Effector memory CD4-positive, alpha-beta T cell (primary cell): ENCODE measurements around the gene TPD52L2.
"Not testable (repeated sequence)": the region's sequence is repeated elsewhere in the genome, so short reads cannot be mapped to it uniquely, and the experiment has no call there.

Source experiments
- DNase-seq, 3 donors: peaks; one replicate each; pipeline ENCODE4 v3.0.0-alpha.2; 2020
- H3K27ac ChIP-seq: 2 replicates; pipeline ENCODE4 v1.7.0; 2013; ENCODE audit warnings: mild to moderate bottlenecking, low read length, moderate library complexity; ENCODE audit not compliant: insufficient read depth, poor library complexity, severe bottlenecking
- H3K27me3 ChIP-seq: replicated peaks from 2 replicates; pipeline ENCODE4 v1.7.0; 2013; ENCODE audit warnings: mild to moderate bottlenecking, low read length; ENCODE audit not compliant: insufficient read depth, control insufficient read depth, poor library complexity, severe bottlenecking
- H3K36me3 ChIP-seq: 2 replicates; pipeline ENCODE4 v1.7.0; 2013; ENCODE audit warnings: mild to moderate bottlenecking, low read length, moderate library complexity; ENCODE audit not compliant: control insufficient read depth, insufficient read depth
- H3K4me1 ChIP-seq: 2 replicates; pipeline ENCODE4 v1.7.0; 2013; ENCODE audit warnings: low read length, mild to moderate bottlenecking; ENCODE audit not compliant: control insufficient read depth, insufficient read depth, poor library complexity, severe bottlenecking
- H3K4me3 ChIP-seq: 2 replicates; pipeline ENCODE4 v1.7.0; 2013; ENCODE audit warnings: low read length, low read depth, mild to moderate bottlenecking; ENCODE audit not compliant: insufficient read depth, poor library complexity, severe bottlenecking
- H3K9me3 ChIP-seq: 2 replicates; pipeline ENCODE4 v1.7.0; 2013; ENCODE audit warnings: mild to moderate bottlenecking, low read length, moderate library complexity; ENCODE audit not compliant: control insufficient read depth

Gene TPD52L2

DNA sequence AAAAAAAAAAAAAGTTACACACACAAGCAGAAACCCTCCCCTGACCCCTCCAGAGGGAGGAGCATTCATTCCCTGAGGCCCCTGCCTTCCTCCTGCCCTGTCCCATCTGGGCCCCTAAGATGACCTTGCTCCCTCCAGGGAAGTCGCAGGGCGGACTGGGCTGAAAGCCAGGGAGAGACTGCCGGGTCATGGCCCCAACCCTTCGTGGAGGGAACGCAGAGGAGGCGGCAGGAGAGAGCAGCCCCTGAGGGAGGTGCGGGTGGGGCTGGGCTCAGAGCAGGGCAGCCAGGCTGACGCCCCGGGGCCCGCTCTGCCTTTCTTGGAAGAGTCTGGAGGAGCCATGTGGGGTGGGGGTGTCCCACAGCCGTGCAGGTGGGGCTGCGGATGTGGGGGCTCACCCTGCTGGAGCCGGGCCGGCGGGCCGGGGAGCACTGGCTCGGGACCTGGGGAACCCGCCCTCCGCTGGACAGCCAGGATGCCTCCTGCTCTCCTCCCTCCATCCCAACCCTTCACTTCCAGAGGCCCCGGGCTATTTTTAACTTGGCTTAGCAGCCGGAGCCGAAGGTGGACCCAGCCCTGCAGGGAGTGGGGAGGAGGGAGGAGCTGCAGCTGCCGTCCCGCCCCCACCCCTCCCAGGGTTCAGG, 18.8 kb upstream of the TPD52L2 start:
- H3K4me1 ChIP-seq = peaks cover 31% of the 10 kb centered on the region
- no peak for DNase-seq
- H3K9me3 ChIP-seq = no peaks in the 10 kb centered on the region
- peaks cover 39% of the 10 kb centered on the region for H3K27me3 ChIP-seq
- H3K36me3 ChIP-seq = no peaks in the 10 kb centered on the region
- no peak overlapping the region for H3K4me3 ChIP-seq
- no peak overlapping the region for H3K27ac ChIP-seq

DNA sequence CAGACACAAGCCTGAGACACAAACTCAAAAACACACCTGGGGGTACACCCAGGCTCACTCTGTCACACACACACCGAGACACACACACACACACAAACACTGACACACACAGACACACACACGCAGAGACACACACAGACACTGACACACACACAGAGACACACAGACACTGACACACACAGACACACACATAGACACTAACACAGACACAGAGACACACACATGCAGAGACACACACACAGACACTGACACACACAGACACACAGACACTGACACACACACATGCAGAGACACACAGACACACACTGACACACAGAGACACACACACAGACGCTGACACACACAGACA, 18.2 kb upstream of the TPD52L2 start:
- peaks cover 40% of the 10 kb centered on the region for H3K27me3 ChIP-seq
- no peaks in the 10 kb centered on the region for H3K9me3 ChIP-seq
- no peaks in the 10 kb centered on the region for H3K36me3 ChIP-seq
- no peak for DNase-seq
- H3K27ac ChIP-seq = no peak overlapping the region
- H3K4me1 ChIP-seq = peaks cover 31% of the 10 kb centered on the region
- no peak overlapping the region for H3K4me3 ChIP-seq

DNA sequence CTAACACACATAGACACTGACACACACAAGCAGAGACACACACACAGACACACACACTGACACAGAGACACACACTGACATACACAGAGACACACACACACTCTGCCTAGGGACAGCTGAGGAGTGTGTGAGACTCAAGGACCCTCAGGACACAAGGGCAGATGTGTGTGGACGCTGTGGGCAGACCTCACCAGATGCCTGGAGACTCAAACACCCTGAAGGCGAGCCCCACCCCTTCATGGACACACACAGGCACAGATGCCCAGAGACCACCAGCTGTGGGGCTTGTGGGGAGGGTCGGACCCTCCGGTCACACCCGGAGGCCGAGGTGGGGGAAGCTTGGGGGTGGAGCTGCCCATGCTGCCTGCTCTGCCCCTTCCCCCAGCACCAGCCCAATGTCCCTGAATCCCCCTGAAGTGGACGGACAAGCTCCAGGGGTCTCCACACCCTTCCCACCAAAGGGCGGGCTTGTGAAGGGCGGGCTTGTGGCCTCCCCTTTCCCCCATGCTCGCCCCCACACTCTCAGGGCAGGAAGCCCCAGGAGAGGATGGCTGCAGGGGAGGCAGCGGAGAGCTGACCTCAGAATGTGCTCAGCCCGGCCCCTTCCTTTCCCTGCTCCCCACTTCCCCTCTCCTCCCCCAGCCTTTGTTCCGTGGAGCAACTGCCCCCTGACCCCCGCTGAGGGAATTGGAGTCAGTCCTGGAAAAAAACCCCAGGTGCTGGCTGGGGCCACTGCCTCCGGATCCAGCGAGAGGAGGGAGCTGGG, 17.6 kb upstream of the TPD52L2 start:
- DNase-seq = no peak
- Histone ChIP-seq H3K4me1 (peaks cover 28% of the 10 kb centered on the region), H3K9me3 (no peaks in the 10 kb centered on the region), H3K4me3 (no peak overlapping the region), H3K36me3 (no peaks in the 10 kb centered on the region), H3K27me3 (peaks cover 36% of the 10 kb centered on the region), H3K27ac (no peak overlapping the region)

- Histone ChIP-seq H3K36me3 (no peaks in the 10 kb centered on the region), H3K4me3 (no peak overlapping the region), H3K27ac (no peak overlapping the region), H3K9me3 (no peaks in the 10 kb centered on the region), H3K27me3 (peaks cover 27% of the 10 kb centered on the region), H3K4me1 (peaks cover 26% of the 10 kb centered on the region)
- DNase-seq = no peak
Measured at GRCh38 chr20:63848003-63848911, 16.8 kb upstream of the TPD52L2 start.

DNA sequence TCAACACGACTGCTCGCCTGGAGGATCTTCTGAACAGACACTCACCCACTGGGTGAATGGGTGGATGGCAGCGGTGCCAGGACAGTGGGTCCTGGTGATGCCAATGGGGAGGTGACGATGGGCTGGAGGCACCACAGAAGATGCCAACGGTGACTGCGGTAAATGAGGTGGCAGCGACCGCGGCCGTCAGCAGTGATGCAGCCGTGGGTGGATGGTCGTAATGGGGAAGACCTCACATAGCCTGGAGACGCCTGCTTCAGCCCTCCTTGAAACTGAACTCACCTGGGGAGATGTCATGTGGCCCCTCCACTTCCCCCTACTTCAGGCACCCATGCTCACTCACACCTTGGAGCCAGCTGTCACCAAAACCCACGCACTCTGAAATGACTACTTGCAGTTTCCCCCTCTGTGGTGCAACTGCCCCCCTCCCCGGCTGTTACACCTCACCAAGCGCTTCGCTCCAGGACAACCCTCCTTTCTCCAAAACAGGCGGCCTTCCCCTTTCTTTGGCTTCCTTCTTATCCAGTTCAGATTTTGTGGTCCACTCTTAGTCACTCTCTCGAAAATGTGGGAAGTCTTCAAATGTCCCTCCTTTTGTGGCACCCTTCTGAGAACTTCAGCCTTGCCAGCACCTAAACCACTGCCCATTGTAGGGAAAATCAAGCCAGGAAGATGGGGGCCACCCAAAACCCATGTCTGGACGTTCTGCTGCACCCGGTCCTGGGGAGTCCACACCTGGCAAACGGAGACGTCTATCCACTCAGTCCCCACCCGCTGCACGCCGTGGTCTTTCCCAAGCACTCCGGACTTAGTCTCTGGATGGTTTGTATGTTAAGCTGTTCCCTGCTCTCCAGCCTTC, 14.2 kb upstream of the TPD52L2 start:
- no peak overlapping the region for H3K27ac ChIP-seq
- H3K9me3 ChIP-seq = no peaks in the 10 kb centered on the region
- H3K4me3 ChIP-seq = no peak overlapping the region
- H3K27me3 ChIP-seq = peaks cover 24% of the 10 kb centered on the region
- H3K4me1 ChIP-seq = peaks cover 15% of the 10 kb centered on the region
- DNase-seq = no peak
- no peaks in the 10 kb centered on the region for H3K36me3 ChIP-seq

DNA sequence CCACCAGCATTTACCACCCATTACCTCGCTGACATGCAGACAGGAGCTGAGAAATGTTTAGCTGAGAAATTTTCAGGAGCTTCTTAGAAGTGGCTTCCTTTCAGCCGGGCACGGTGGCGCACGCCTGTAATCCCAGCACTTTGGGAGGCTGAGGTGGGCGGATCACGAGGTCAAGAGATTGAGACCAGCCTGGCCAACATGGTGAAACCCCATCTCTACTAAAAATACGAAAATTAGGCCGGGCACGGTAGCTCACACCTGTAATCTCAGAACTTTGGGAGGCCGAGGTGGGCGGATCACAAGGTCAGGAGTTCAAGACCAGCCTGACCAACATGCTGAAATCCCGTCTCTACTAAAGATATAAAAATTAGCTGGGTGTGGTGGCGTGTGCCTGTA, 13.5 kb upstream of the TPD52L2 start:
- DNase-seq, H3K27ac ChIP-seq, H3K9me3 ChIP-seq, H3K36me3 ChIP-seq, H3K4me3 ChIP-seq: not testable (repeated sequence)
- Histone ChIP-seq H3K4me1 (peaks cover 15% of the 10 kb centered on the region), H3K27me3 (peaks cover 18% of the 10 kb centered on the region)

GRCh38 chr20:63853733-63854068, 11.4 kb upstream of the TPD52L2 start:
- not testable (repeated sequence) for H3K27me3 ChIP-seq, H3K4me3 ChIP-seq, H3K36me3 ChIP-seq, H3K27ac ChIP-seq, H3K9me3 ChIP-seq, DNase-seq
- H3K4me1 ChIP-seq = peaks cover 22% of the 10 kb centered on the region

GRCh38 chr20:63854069-63854765, 10.9 kb upstream of the TPD52L2 start:
- Histone ChIP-seq H3K36me3 (no peaks in the 10 kb centered on the region), H3K4me1 (peaks cover 26% of the 10 kb centered on the region), H3K27me3 (peaks cover 6% of the 10 kb centered on the region), H3K27ac (no peak overlapping the region), H3K9me3 (no peaks in the 10 kb centered on the region), H3K4me3 (no peak overlapping the region)
- DNase-seq = no peak

DNA sequence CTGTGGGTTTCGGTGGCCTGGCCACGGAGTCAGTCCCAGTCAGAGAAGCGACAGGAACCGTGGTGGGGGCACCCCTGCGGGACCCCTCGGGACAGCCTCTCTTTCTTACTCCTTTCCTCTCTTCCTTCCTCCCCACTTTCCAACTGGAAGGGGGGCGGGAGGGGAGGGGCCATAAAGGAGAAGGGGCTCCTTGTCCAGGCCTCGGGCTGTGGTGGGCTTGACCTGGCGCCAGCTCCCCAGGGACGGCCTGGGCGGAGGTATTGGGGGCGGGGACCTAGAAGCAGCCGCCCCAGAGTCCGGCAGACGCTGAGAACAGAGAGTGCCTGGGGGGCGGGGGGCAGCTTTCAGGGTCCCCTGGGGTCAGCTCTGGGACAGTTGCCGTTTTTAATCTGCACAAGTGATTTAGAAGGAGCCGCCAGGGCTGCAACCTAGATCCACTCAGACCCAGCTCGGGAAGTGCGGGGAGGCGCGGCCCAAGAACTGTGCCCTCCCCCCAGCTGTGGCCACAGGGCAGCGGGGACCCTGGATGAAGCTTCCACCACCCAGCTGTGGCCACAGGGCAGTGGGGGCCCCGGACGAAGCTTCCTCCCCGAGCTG, 10.2 kb upstream of the TPD52L2 start:
- no peaks in the 10 kb centered on the region for H3K36me3 ChIP-seq
- no peak overlapping the region for H3K27ac ChIP-seq
- no peaks in the 10 kb centered on the region for H3K9me3 ChIP-seq
- peaks cover 26% of the 10 kb centered on the region for H3K4me1 ChIP-seq
- no peak overlapping the region for H3K4me3 ChIP-seq
- no peak for DNase-seq
- peaks cover 6% of the 10 kb centered on the region for H3K27me3 ChIP-seq
